H1 (cell line): ENCODE measurements around the gene MARS1. TPM values are rescaled to one million over a fixed set of nuclear protein-coding genes. Genes with fewer than 3 reads are reported as not detected.

Source experiments
- BCL11A ChIP-seq, 2 experiments: IDR thresholded peaks; one replicate each; pipeline ENCODE4 v1.6.1; 2011; ENCODE audit warnings: low read depth in 2 of 2, low read length in 2 of 2, mild to moderate bottlenecking in 2 of 2
- BRCA1 ChIP-seq: IDR thresholded peaks from 2 replicates; pipeline ENCODE4 v1.6.1; 2012; ENCODE audit warnings: low read depth, low read length, improper control_type of control experiment
- CREB1 ChIP-seq: IDR thresholded peaks from 2 replicates; pipeline ENCODE4 v1.6.1; 2012; ENCODE audit warnings: inconsistent platforms
- KDM4A ChIP-seq: IDR thresholded peaks from one replicate; pipeline ENCODE4 v1.7.1; 2012; ENCODE audit warnings: low read depth, mild to moderate bottlenecking, moderate library complexity, low read length, inconsistent platforms; ENCODE audit not compliant: severe bottlenecking
- TCF12 ChIP-seq: IDR thresholded peaks from 2 replicates; pipeline ENCODE4 v1.6.1; 2011; ENCODE audit warnings: low read depth, mild to moderate bottlenecking, low read length
- polyA plus RNA-seq, 7 experiments: library from polyadenylated mRNA; depleted of rRNA in 3 of 7; stranded (reverse) in 5 of 7; unstranded in 2 of 7; fragments of >200 nt in 5 of 7; fragments of 200-250 nt in 2 of 7; gene quantifications; 1 replicate in 5 of 7; 2 replicates in 1 of 7; 4 replicates in 1 of 7; pipeline versions ENCODE4 v1.2.1 to v1.2.3, GENCODE V29; 2011 to 2013; ENCODE audit warnings: missing spikeins in 2 of 7, mixed read lengths in 2 of 7
- total RNA-seq: library from RNA; stranded (reverse); fragmentation: NEBNext Ultra II Directional; extraction: Animal tissue kit (Norgen Biotek cat#: 25700); gene quantifications from 2 replicates; pipeline ENCODE4 v1.2.1, GENCODE V29; 2021

The MARS1 gene
- total and polyA plus RNA-seq, 2 of the 8 experiments (the other 6 are each of a cell fraction or from before 2014, with no cell fraction given), result 194 to 407 TPM

DNA sequence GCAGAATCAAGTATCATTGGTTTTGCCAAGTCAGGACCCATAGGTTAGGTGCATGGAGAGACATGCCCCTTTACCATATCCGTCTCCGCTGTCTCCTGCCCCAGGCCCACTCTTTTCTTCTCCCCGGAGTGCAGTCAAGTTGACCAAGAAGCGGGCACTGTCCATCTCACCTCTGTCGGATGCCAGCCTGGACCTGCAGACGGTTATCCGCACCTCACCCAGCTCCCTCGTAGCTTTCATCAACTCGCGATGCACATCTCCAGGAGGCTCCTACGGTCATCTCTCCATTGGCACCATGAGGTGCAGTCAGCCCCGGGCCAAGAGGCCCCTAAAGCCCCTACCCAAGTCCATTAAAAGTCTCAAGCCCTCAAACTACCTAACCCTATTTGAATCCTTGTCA, 23.3 kb upstream of the MARS1 start (continued):
- no peak for TF ChIP-seq KDM4A
- TF ChIP-seq BRCA1, result no peak
- TF ChIP-seq BCL11A (IDR thresholded peaks at IDR 0.05; ENCODE audit: low read depth in 2 of 2, low read length in 2 of 2), result no peak
- TF ChIP-seq CREB1, result no peak
- TF ChIP-seq TCF12, result no peak
